HepG2 (cell line): ENCODE results near the gene NT5DC2. TPM values are rescaled to one million over a fixed set of nuclear protein-coding genes. Genes with fewer than 3 reads are reported as not detected.
A peak's percentile ranks its signal among the peaks of the same experiment; 100 is the strongest.

Source experiments
- ATAC-seq: fragments of 200-7000 bp; cut with Tn5 transposase; 3 replicates; pipeline ENCODE4 v1.9.1; 2020; ENCODE audit warnings: mild to moderate bottlenecking, moderate library complexity
- BruUV-seq: library from RNA; stranded (reverse); fragments of 400-500 nt; replicated peaks from 2 replicates; lab custom pipeline; 2021; lab: Mats Ljungman, UMichigan
- CTCF ChIA-PET: fragments of 300-600 bp; formaldehyde crosslinking; extraction: SDS; loops from one replicate; lab custom pipeline; 2021; ENCODE audit warnings: low total read pairs, inconsistent platforms, low intra/inter-chr PET ratio; lab: Yijun Ruan, JAX
- POLR2A ChIA-PET: fragments of 350-600 bp; sonication (Branson Sonifier 250); formaldehyde crosslinking; loops from one replicate; lab custom pipeline; 2020; ENCODE audit warnings: antibody characterized with exemption, inconsistent platforms; lab: Yijun Ruan, JAX
- DNase-seq: peaks from one replicate; pipeline ENCODE4 v3.0.0-alpha.2; 2015; ENCODE audit warnings: low spot score
- FAIRE-seq: peaks from 3 replicates; lab custom pipeline; 2011; peaks lifted over from hg19 to GRCh38; lab: Jason Lieb, UNC
- H2AFZ ChIP-seq: one replicate; pipeline ENCODE4 v1.6.1; 2011; ENCODE audit warnings: low read length, inconsistent platforms
- H3K27ac ChIP-seq: fragments of 300-600 bp; 3 replicates; pipeline ENCODE4 v1.8.0; 2011; ENCODE audit warnings: mixed run types, mild to moderate bottlenecking, mixed read lengths, low read length, inconsistent platforms; ENCODE audit not compliant: insufficient read depth; ENCODE audit errors: extremely low read length
- H3K27me3 ChIP-seq, 2 experiments: fragments of 200-600 bp in 1 of 2; 2 replicates in 1 of 2; 3 replicates in 1 of 2; pipeline versions ENCODE4 v1.6.0 to v1.8.0; 2011; ENCODE audit warnings: low read length in 2 of 2, mild to moderate bottlenecking in 2 of 2, moderate library complexity in 2 of 2, inconsistent platforms in 1 of 2; ENCODE audit not compliant: insufficient read depth in 2 of 2, control insufficient read depth in 1 of 2
- H3K36me3 ChIP-seq, 2 experiments: fragments of 200-600 bp in 1 of 2; replicated peaks in 1 of 2; 2 replicates in 1 of 2; 3 replicates in 1 of 2; pipeline versions ENCODE4 v1.5.1 to v1.8.0; 2011; ENCODE audit warnings: low read length in 2 of 2, inconsistent platforms in 1 of 2; ENCODE audit not compliant: insufficient read depth in 2 of 2, control insufficient read depth in 1 of 2
- H3K4me1 ChIP-seq: 2 replicates; pipeline ENCODE4 v1.5.1; 2012; ENCODE audit warnings: low read length, inconsistent platforms; ENCODE audit not compliant: insufficient read depth
- H3K4me2 ChIP-seq: 2 replicates; pipeline ENCODE4 v1.6.0; 2011; ENCODE audit warnings: low read depth, low read length, inconsistent platforms
- H3K4me3 ChIP-seq, 3 experiments: fragments of 200-600 bp in 1 of 3; sonication (generic), shearing (Covaris generic) in 1 of 3; replicated peaks in 1 of 3; 2 replicates each; pipeline ENCODE4 v1.5.1; 2011 to 2016; ENCODE audit warnings: low read length in 3 of 3, inconsistent platforms in 2 of 3, low read depth in 2 of 3, mild to moderate bottlenecking in 2 of 3, control low read depth in 1 of 3, mixed read lengths in 1 of 3; ENCODE audit not compliant: insufficient read depth in 1 of 3
- H3K79me2 ChIP-seq: one replicate; pipeline ENCODE4 v1.6.1; 2011; ENCODE audit warnings: low read length, inconsistent platforms; ENCODE audit not compliant: insufficient read depth
- H3K9ac ChIP-seq: 2 replicates; pipeline ENCODE4 v1.6.0; 2011; ENCODE audit warnings: mild to moderate bottlenecking, low read depth, low read length, inconsistent platforms; ENCODE audit not compliant: insufficient read depth
- H3K9me3 ChIP-seq: 2 replicates; pipeline ENCODE4 v1.5.1; 2012; ENCODE audit warnings: mild to moderate bottlenecking, low read length
- H4K20me1 ChIP-seq: 2 replicates; pipeline ENCODE4 v1.6.0; 2011; ENCODE audit warnings: inconsistent platforms, mild to moderate bottlenecking, low read length, moderate library complexity; ENCODE audit not compliant: insufficient read depth
- BHLHE40 ChIP-seq: IDR thresholded peaks from 2 replicates; pipeline ENCODE4 v1.6.1; 2011; ENCODE audit warnings: low read length, improper control_type of control experiment
- HNRNPL ChIP-seq: fragments of 200-400 bp; formaldehyde crosslinking; IDR thresholded peaks from 2 replicates; pipeline ENCODE4 v1.6.1; 2017; ENCODE audit warnings: mild to moderate bottlenecking, low read depth, low read length
- RAD21 ChIP-seq: fragments of 450-650 bp; formaldehyde crosslinking; IDR thresholded peaks from 2 replicates; pipeline ENCODE4 v1.5.0; 2020; ENCODE audit warnings: mild to moderate bottlenecking
- SETDB1 ChIP-seq: sonication (generic); formaldehyde crosslinking; IDR thresholded peaks from 2 replicates; pipeline ENCODE4 v1.5.1; 2020; ENCODE audit warnings: missing genetic modification reagents, mild to moderate bottlenecking, borderline replicate concordance
- ZNF577 ChIP-seq: sonication (generic); formaldehyde crosslinking; IDR thresholded peaks from 2 replicates; pipeline ENCODE4 v1.4.0; 2020; ENCODE audit warnings: mild to moderate bottlenecking, low read depth, missing genetic modification reagents, borderline replicate concordance
- WGBS: methylation state at CpG from one replicate; pipeline ENCODE4 v1.1.6; 2017; ENCODE audit warnings: low lambda C conversion rate; 5-methylcytosine and 5-hydroxymethylcytosine counted together
- in situ Hi-C: cut with HindIII; loops from 2 replicates; pipeline ENCODE4 v1.10.0; 2017; ENCODE audit warnings: low pct_unique_long_range_greater_than_20kb; ENCODE audit not compliant: extremely low pct_ligation_motif_present
- intact Hi-C: fragments of 100-400 bp; cut with micrococcal nuclease; formaldehyde crosslinking; loops from one replicate; pipeline ENCODE4 v1.10.0; 2022; ENCODE audit not compliant: unreplicated experiment
- polyA plus RNA-seq, 8 experiments: library from polyadenylated mRNA; depleted of rRNA in 3 of 8; stranded (reverse) in 7 of 8; unstranded in 1 of 8; fragments of >200 nt; fragmentation: Illumina TruSeq in 4 of 8; extraction: Trizol in 4 of 8; gene quantifications; 2 replicates each; pipeline versions ENCODE4 v1.2.1 to v1.2.3, GENCODE V29; 2011 to 2016; ENCODE audit warnings: low read depth in 4 of 8, missing spikeins in 1 of 8, mixed read lengths in 1 of 8; ENCODE audit not compliant: insufficient read depth in 1 of 8
- total RNA-seq, 5 experiments: library from RNA; depleted of rRNA; stranded (reverse); fragments of >200 nt; fragmentation: Illumina TruSeq; extraction: Trizol; gene quantifications; 2 replicates each; pipeline ENCODE4 v1.2.3, GENCODE V29; 2016; ENCODE audit warnings: low read depth in 1 of 5
- TF ChIP-seq, protein P1 (sequence below): sonication (generic); formaldehyde crosslinking; conservative IDR thresholded peaks from 2 replicates; pipeline ENCODE4 v1.4.0; 2020; ENCODE audit warnings: missing genetic modification reagents
- TF ChIP-seq, protein P2 (sequence below): sonication (generic); formaldehyde crosslinking; IDR thresholded peaks from 2 replicates; pipeline ENCODE4 v1.5.0; 2020; ENCODE audit warnings: missing genetic modification reagents

Gene NT5DC2
- total and polyA plus RNA-seq, 2 of the 13 experiments (the other 11 are each of a cell fraction or from before 2014, with no cell fraction given) = 131 to 240 TPM

DNA sequence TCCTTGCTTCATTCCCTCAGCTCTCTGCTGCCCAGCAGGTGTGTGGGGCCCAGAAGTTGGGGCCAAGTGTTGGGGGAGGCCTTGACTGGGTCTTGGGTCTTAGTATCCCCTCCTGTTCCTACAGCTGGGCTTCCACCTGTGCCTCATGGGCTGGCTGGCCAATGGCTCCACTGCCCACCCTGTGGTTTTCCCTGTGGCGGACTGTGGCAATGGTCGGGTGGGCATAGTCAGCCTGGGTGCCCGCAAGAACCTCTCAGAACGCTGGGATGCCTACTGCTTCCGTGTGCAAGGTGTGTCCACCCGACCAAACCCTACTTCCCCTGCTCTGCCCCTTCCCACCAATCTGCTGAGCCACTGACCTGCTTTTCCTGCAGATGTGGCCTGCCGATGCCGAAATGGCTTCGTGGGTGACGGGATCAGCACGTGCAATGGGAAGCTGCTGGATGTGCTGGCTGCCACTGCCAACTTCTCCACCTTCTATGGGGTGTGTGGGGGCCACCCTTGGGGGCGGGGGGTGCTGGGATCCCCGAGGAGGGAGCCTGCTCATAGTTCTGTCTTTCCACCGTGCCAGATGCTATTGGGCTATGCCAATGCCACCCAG, 10.9 kb downstream of the NT5DC2 start:
- Histone ChIP-seq H3K79me2 (no peaks in the 10 kb centered on the region), H3K4me1 (peaks cover 19% of the 10 kb centered on the region), H2AFZ (no peak overlapping the region), H3K27me3 (peaks cover 1 to 7% of the 10 kb centered on the region in 2 experiments), H3K9me3 (no peaks in the 10 kb centered on the region), H3K4me2 (no peak overlapping the region), H4K20me1 (no peaks in the 10 kb centered on the region), H3K4me3 (no peak overlapping the region), H3K27ac (no peak overlapping the region), H3K36me3 (peaks cover 9 to 26% of the 10 kb centered on the region in 2 experiments), H3K9ac (no peak overlapping the region)
- intact Hi-C loops = no loop called here
- DNase-seq = no peak
- in situ Hi-C loops = no loop called here
- no peak for FAIRE-seq
- WGBS = 89% methylated on average over 10 of the region's 14 CpGs
- ChIA-PET CTCF (no interaction called here), POLR2A (interaction anchor here (1.1 kb wide), 1 partner anchor 10 kb away, joined by 4 read pairs; no protein-coding TSS in a partner anchor)
- no peak for TF ChIP-seq ZNF577 (CRISPR knock-in tag)
- TF ChIP-seq, protein P1, sequence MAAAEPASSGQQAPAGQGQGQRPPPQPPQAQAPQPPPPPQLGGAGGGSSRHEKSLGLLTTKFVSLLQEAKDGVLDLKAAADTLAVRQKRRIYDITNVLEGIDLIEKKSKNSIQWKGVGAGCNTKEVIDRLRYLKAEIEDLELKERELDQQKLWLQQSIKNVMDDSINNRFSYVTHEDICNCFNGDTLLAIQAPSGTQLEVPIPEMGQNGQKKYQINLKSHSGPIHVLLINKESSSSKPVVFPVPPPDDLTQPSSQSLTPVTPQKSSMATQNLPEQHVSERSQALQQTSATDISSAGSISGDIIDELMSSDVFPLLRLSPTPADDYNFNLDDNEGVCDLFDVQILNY (CRISPR knock-in tag) = no peak
- no peak for TF ChIP-seq BHLHE40
- no peak for TF ChIP-seq RAD21 (CRISPR knock-in tag)
- no peak for TF ChIP-seq SETDB1 (CRISPR knock-in tag)
- no peak for ATAC-seq
- BruUV-seq = no TSS peak

DNA sequence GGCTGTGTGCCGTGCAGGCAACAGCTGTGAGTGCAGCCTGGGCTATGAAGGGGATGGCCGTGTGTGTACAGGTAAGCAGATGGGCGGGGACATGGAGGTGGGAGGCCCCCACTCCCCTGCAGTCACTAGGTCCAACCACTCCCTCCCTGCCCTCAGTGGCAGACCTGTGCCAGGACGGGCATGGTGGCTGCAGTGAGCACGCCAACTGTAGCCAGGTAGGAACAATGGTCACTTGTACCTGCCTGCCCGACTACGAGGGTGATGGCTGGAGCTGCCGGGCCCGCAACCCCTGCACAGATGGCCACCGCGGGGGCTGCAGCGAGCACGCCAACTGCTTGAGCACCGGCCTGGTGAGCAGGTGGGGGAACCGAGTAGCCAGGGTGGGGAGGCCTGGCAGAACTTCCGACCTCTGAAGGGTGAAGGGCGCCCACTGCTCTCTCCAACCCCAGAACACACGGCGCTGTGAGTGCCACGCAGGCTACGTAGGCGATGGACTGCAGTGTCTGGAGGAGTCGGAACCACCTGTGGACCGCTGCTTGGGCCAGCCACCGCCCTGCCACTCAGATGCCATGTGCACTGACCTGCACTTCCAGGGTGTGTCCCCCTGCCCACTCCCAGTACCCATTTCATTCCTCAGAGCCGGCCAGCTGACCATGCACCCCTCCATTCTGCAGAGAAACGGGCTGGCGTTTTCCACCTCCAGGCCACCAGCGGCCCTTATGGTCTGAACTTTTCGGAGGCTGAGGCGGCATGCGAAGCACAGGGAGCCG, 11.6 kb downstream of the NT5DC2 start:
- H3K27me3 ChIP-seq = peaks cover 6 to 14% of the 10 kb centered on the region in 2 experiments
- H3K4me1 ChIP-seq = peaks cover 16% of the 10 kb centered on the region
- H4K20me1 ChIP-seq = no peaks in the 10 kb centered on the region
- 92% methylated on average over 18 of the region's 33 CpGs for WGBS
- peaks cover 6 to 19% of the 10 kb centered on the region in 2 experiments for H3K36me3 ChIP-seq
- H3K9me3 ChIP-seq = no peaks in the 10 kb centered on the region
- CTCF ChIA-PET = no interaction called here
- TF ChIP-seq, protein P2, sequence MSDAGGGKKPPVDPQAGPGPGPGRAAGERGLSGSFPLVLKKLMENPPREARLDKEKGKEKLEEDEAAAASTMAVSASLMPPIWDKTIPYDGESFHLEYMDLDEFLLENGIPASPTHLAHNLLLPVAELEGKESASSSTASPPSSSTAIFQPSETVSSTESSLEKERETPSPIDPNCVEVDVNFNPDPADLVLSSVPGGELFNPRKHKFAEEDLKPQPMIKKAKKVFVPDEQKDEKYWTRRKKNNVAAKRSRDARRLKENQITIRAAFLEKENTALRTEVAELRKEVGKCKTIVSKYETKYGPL = no peak
- TF ChIP-seq HNRNPL = 0 out of 2 replicates have a peak, but pooled peaks have one; percentile 48
- H3K79me2 ChIP-seq = no peaks in the 10 kb centered on the region
- no peak overlapping the region for H3K4me3 ChIP-seq
- in situ Hi-C loops (no loop called here), intact Hi-C loops (no loop called here)
- no peak overlapping the region for H3K4me2 ChIP-seq
- DNase-seq (no peak), FAIRE-seq (no peak), ATAC-seq (peak; percentile 7)
- BruUV-seq = no TSS peak
- no peak overlapping the region for H3K27ac ChIP-seq
- no peak overlapping the region for H2AFZ ChIP-seq
- H3K9ac ChIP-seq = no peak overlapping the region
- POLR2A ChIA-PET = no interaction called here
